Activated CD8-positive, alpha-beta T cell treated with anti-CD3 and anti-CD28 coated beads, Interleukin-2, amount 10 ng/mL, durations not matched to agents 7 days and 5 days (primary cell): ENCODE data around the gene DIAPH1. TPM values are rescaled to one million over a fixed set of nuclear protein-coding genes. Genes with fewer than 3 reads are reported as not detected.

Experiments used
- ATAC-seq: fragments of 150-1000 bp; cut with Tn5 transposase; one replicate; pipeline ENCODE4 v1.10.0; 2021; ENCODE audit warnings: moderate library complexity
- CTCF ChIA-PET: fragments of 350-600 bp; sonication (Branson Sonifier 250); formaldehyde crosslinking; loops from one replicate; lab custom pipeline; 2021; ENCODE audit warnings: antibody characterized with exemption; lab: Charles Lee
- POLR2A ChIA-PET: fragments of 350-600 bp; sonication (Branson Sonifier 250); formaldehyde crosslinking; loops from one replicate; lab custom pipeline; 2021; ENCODE audit warnings: antibody characterized with exemption; lab: Charles Lee
- DNase-seq: peaks from one replicate; pipeline ENCODE4 v3.0.0-alpha.2; 2020
- H3K27ac Mint-ChIP-seq: one replicate; pipeline ENCODE4 v1.8.0; 2021; ENCODE audit warnings: mild to moderate bottlenecking, mixed read lengths
- H3K27me3 Mint-ChIP-seq: one replicate; pipeline ENCODE4 v1.8.0; 2021; ENCODE audit warnings: low read depth, mixed read lengths
- H3K36me3 Mint-ChIP-seq: one replicate; pipeline ENCODE4 v1.8.0; 2021; ENCODE audit warnings: low read depth, mixed read lengths
- H3K4me1 Mint-ChIP-seq: one replicate; pipeline ENCODE4 v1.8.0; 2021; ENCODE audit warnings: low read depth, mixed read lengths
- H3K4me3 Mint-ChIP-seq: one replicate; pipeline ENCODE4 v1.8.0; 2021; ENCODE audit warnings: mild to moderate bottlenecking, mixed read lengths
- H3K9me3 Mint-ChIP-seq: one replicate; pipeline ENCODE4 v1.8.0; 2022; ENCODE audit warnings: mixed read lengths; ENCODE audit not compliant: insufficient read depth
- total RNA-seq, 2 experiments: library from RNA; stranded (reverse); gene quantifications; one replicate each; pipeline ENCODE4 v1.2.3, GENCODE V29; 2021

Gene DIAPH1
- total RNA-seq, 2 experiments from 2014 or later: 281 to 286 TPM

DNA sequence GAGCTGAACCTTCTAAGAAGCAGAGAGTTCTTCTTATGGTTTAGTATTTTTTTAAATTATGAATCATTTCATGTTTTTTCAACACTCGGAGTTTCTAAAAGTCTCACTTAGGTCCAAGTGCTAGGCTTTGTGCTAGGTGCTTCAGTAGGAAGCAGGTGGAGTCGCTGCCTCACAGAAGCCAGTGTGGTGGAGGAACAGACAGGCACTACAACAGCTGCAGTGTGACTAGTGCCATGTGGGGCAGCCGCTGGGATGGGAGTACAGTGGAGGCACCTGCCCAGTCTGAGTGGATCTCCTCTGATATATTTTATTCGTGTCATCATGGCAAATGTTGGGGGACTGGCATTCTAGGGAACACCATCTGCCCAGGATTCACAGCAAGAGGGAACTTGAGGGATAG, 114.6 kb downstream of the DIAPH1 start:
- ATAC-seq (no peak), DNase-seq (no peak)
- Mint-ChIP-seq H3K4me3 (no peak overlapping the region), H3K4me1 (peaks cover 3% of the 10 kb centered on the region), H3K27me3 (peaks cover 4% of the 10 kb centered on the region), H3K36me3 (no peaks in the 10 kb centered on the region), H3K27ac (no peak overlapping the region), H3K9me3 (no peaks in the 10 kb centered on the region)
- POLR2A ChIA-PET: no interaction called here
- CTCF ChIA-PET: no interaction called here

- Mint-ChIP-seq H3K9me3 (no peaks in the 10 kb centered on the region), H3K4me3 (no peak overlapping the region), H3K27me3 (peaks cover 5% of the 10 kb centered on the region), H3K4me1 (no peaks in the 10 kb centered on the region), H3K27ac (no peak overlapping the region), H3K36me3 (no peaks in the 10 kb centered on the region)
- no peak for DNase-seq
- no peak for ATAC-seq
- CTCF ChIA-PET: interaction anchor here (0.9 kb wide), 1 partner anchor 9 kb away, joined by 3 read pairs; no protein-coding TSS in a partner anchor
- POLR2A ChIA-PET: no interaction called here
Measured at GRCh38 chr5:141503681-141504080, 115.1 kb downstream of the DIAPH1 start.

GRCh38 chr5:141501761-141502160, 117.0 kb downstream of the DIAPH1 start:
- no peak for ATAC-seq
- CTCF ChIA-PET: no interaction called here
- no peaks in the 10 kb centered on the region for H3K4me1 Mint-ChIP-seq
- no peak overlapping the region for H3K27ac Mint-ChIP-seq
- H3K27me3 Mint-ChIP-seq: peaks cover 5% of the 10 kb centered on the region
- H3K9me3 Mint-ChIP-seq: no peaks in the 10 kb centered on the region
- no peak overlapping the region for H3K4me3 Mint-ChIP-seq
- no peaks in the 10 kb centered on the region for H3K36me3 Mint-ChIP-seq
- DNase-seq: no peak
- POLR2A ChIA-PET: no interaction called here

- Mint-ChIP-seq H3K4me3 (no peak overlapping the region), H3K27ac (no peak overlapping the region), H3K4me1 (peaks cover 4% of the 10 kb centered on the region), H3K27me3 (peaks cover 50% of the 10 kb centered on the region), H3K9me3 (no peaks in the 10 kb centered on the region), H3K36me3 (peaks cover 2% of the 10 kb centered on the region)
- DNase-seq (no peak), ATAC-seq (no peak)
- CTCF ChIA-PET: no interaction called here
- POLR2A ChIA-PET: no interaction called here
Measured at GRCh38 chr5:141496038-141496437, 122.8 kb downstream of the DIAPH1 start.

GRCh38 chr5:141495453-141495811, 123.4 kb downstream of the DIAPH1 start:
- ATAC-seq: no peak
- Mint-ChIP-seq H3K4me1 (peaks cover 4% of the 10 kb centered on the region), H3K9me3 (no peaks in the 10 kb centered on the region), H3K27me3 (peaks cover 56% of the 10 kb centered on the region), H3K4me3 (no peak overlapping the region), H3K36me3 (peaks cover 2% of the 10 kb centered on the region), H3K27ac (no peak overlapping the region)
- POLR2A ChIA-PET: no interaction called here
- no peak for DNase-seq
- CTCF ChIA-PET: no interaction called here

GRCh38 chr5:141494761-141495452, 123.9 kb downstream of the DIAPH1 start:
- H3K27ac Mint-ChIP-seq: no peak overlapping the region
- peaks cover 61% of the 10 kb centered on the region for H3K27me3 Mint-ChIP-seq
- ATAC-seq: no peak
- CTCF ChIA-PET: interaction anchor here (1.5 kb wide), 1 partner anchor 17 kb away, joined by 4 read pairs; no protein-coding TSS in a partner anchor
- no peak overlapping the region for H3K4me3 Mint-ChIP-seq
- POLR2A ChIA-PET: no interaction called here
- peaks cover 4% of the 10 kb centered on the region for H3K4me1 Mint-ChIP-seq
- no peaks in the 10 kb centered on the region for H3K9me3 Mint-ChIP-seq
- DNase-seq: no peak
- peaks cover 2% of the 10 kb centered on the region for H3K36me3 Mint-ChIP-seq

- ChIA-PET POLR2A (interaction anchor here (0.6 to 1.0 kb wide), 2 partner anchors 10 to 20 kb away, joined by 3 read pairs; partner anchors contain the start of gene PCDHGC4), CTCF (interaction anchor here (0.8 to 1.5 kb wide), 5 partner anchors 18 to 81 kb away, joined by 3 to 6 read pairs (median 4); partner anchors contain the start of genes PCDHGA10 and PCDHGA12)
- peaks cover 2% of the 10 kb centered on the region for H3K36me3 Mint-ChIP-seq
Measured at GRCh38 chr5:141493500-141494422, 125.0 kb downstream of the DIAPH1 start.

GRCh38 chr5:141492168-141492885, 126.5 kb downstream of the DIAPH1 start:
- POLR2A ChIA-PET: interaction anchor here (1.0 kb wide), 1 partner anchor 8 kb away, joined by 3 read pairs; the partner anchor contains the start of gene PCDHGC4
- H3K36me3 Mint-ChIP-seq: peaks cover 2% of the 10 kb centered on the region
- ATAC-seq: peak; percentile 37
- no peaks in the 10 kb centered on the region for H3K9me3 Mint-ChIP-seq
- no peak overlapping the region for H3K27ac Mint-ChIP-seq
- H3K4me1 Mint-ChIP-seq: peaks cover 4% of the 10 kb centered on the region
- CTCF ChIA-PET: interaction anchor here (1.0 to 1.4 kb wide), 6 partner anchors 14 to 80 kb away, joined by 3 to 6 read pairs (median 4); partner anchors contain the start of genes PCDHGA10 and PCDHGA11
- H3K4me3 Mint-ChIP-seq: peak overlapping the region; percentile 56
- no peak for DNase-seq
- H3K27me3 Mint-ChIP-seq: peaks cover 76% of the 10 kb centered on the region

More at GRCh38 chr5:141493500-141494422, 125.0 kb downstream of the DIAPH1 start:
- peaks cover 68% of the 10 kb centered on the region for H3K27me3 Mint-ChIP-seq
- no peak overlapping the region for H3K4me3 Mint-ChIP-seq
- no peaks in the 10 kb centered on the region for H3K9me3 Mint-ChIP-seq
- ATAC-seq (no peak), DNase-seq (no peak)
- no peak overlapping the region for H3K27ac Mint-ChIP-seq
- peaks cover 4% of the 10 kb centered on the region for H3K4me1 Mint-ChIP-seq

DNA sequence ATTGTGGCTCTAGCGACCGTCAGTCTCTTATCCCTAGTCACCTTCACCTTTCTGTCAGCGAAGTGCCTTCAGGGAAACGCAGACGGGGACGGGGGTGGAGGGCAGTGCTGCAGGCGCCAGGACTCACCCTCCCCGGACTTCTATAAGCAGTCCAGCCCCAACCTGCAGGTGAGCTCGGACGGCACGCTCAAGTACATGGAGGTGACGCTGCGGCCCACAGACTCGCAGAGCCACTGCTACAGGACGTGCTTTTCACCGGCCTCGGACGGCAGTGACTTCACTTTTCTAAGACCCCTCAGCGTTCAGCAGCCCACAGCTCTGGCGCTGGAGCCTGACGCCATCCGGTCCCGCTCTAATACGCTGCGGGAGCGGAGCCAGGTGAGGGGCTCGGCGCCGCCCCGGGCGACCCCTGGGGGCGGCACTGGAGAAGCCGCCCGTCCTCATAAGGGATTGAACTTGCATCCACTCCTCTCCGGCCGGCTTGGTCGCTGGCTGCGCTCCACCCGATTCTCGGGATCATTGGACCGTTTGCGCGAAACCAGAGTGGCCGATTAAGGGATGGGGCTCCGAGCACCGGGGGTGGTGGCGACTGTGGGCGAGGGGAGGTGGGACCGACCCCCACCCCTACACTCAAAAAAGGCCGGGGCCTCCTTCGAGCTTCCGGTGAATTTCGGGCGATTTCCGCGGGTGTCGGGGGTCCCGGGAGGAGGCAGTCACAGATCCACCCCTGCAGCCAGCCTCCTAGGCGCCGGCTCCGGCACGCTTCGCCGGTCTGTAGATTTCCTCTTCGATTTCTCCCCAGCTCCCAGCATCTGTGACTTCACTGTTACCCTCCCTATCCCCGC, 127.3 kb downstream of the DIAPH1 start:
- Mint-ChIP-seq H3K4me3 (peak overlapping the region; percentile 56), H3K4me1 (peaks cover 4% of the 10 kb centered on the region), H3K36me3 (peaks cover 2% of the 10 kb centered on the region), H3K27me3 (peaks cover 80% of the 10 kb centered on the region), H3K27ac (no peak overlapping the region), H3K9me3 (no peaks in the 10 kb centered on the region)
- DNase-seq (no peak), ATAC-seq (no peak)
- CTCF ChIA-PET: interaction anchor here (1.0 to 1.3 kb wide), 3 partner anchors 13 to 71 kb away, joined by 3 to 5 read pairs (median 4); partner anchors contain the start of gene PCDHGA11
- POLR2A ChIA-PET: no interaction called here

GRCh38 chr5:141490771-141491170, 128.0 kb downstream of the DIAPH1 start:
- H3K4me3 Mint-ChIP-seq: no peak overlapping the region
- DNase-seq (no peak), ATAC-seq (no peak)
- H3K27ac Mint-ChIP-seq: no peak overlapping the region
- H3K36me3 Mint-ChIP-seq: peaks cover 2% of the 10 kb centered on the region
- peaks cover 4% of the 10 kb centered on the region for H3K4me1 Mint-ChIP-seq
- CTCF ChIA-PET: interaction anchor here (1.3 kb wide), 2 partner anchors 12 to 22 kb away, joined by 3 to 4 read pairs; no protein-coding TSS in a partner anchor
- H3K27me3 Mint-ChIP-seq: peaks cover 81% of the 10 kb centered on the region
- H3K9me3 Mint-ChIP-seq: no peaks in the 10 kb centered on the region
- POLR2A ChIA-PET: no interaction called here
